Nephron progenitor cell (in vitro differentiated cells): Measurements from ENCODE around the gene CAMTA2.

Source experiments
- DNase-seq: peaks from one replicate; pipeline ENCODE4 v3.0.0; 2021
- H3K27ac Mint-ChIP-seq: 2 replicates; pipeline ENCODE4 v1.8.0; 2021; ENCODE audit warnings: mild to moderate bottlenecking, moderate library complexity, mixed read lengths
- H3K27me3 Mint-ChIP-seq: 2 replicates; pipeline ENCODE4 v1.8.0; 2021; ENCODE audit warnings: mild to moderate bottlenecking, low read depth, mixed read lengths; ENCODE audit not compliant: poor library complexity
- H3K36me3 Mint-ChIP-seq: 2 replicates; pipeline ENCODE4 v1.8.0; 2021; ENCODE audit warnings: low read depth, mixed read lengths
- H3K4me1 Mint-ChIP-seq: 2 replicates; pipeline ENCODE4 v1.8.0; 2021; ENCODE audit warnings: mixed read lengths
- H3K4me3 Mint-ChIP-seq: 2 replicates; pipeline ENCODE4 v1.8.0; 2021; ENCODE audit warnings: mild to moderate bottlenecking, moderate library complexity, mixed read lengths
- H3K9me3 Mint-ChIP-seq: 2 replicates; pipeline ENCODE4 v1.8.0; 2021; ENCODE audit warnings: mild to moderate bottlenecking, moderate library complexity, mixed read lengths
- CTCF ChIP-seq: fragments of 200-600 bp; sonication (generic); IDR thresholded peaks from 2 replicates; pipeline ENCODE4 v1.5.0; 2021; ENCODE audit warnings: antibody characterized with exemption

CAMTA2 gene

GRCh38 chr17:5023588-5024147, 36.2 kb upstream of the CAMTA2 start:
- peaks cover 8% of the 10 kb centered on the region for H3K27me3 Mint-ChIP-seq
- no peak for TF ChIP-seq CTCF
- H3K4me1 Mint-ChIP-seq: peaks cover 15% of the 10 kb centered on the region
- H3K4me3 Mint-ChIP-seq: no peak overlapping the region
- H3K27ac Mint-ChIP-seq: peak overlapping the region; percentile 34
- H3K9me3 Mint-ChIP-seq: no peaks in the 10 kb centered on the region
- H3K36me3 Mint-ChIP-seq: peaks cover 37% of the 10 kb centered on the region
- DNase-seq: no peak

GRCh38 chr17:5022171-5022711, 34.8 kb upstream of the CAMTA2 start:
- no peak overlapping the region for H3K27ac Mint-ChIP-seq

GRCh38 chr17:5020502-5021023, 33.1 kb upstream of the CAMTA2 start:
- Mint-ChIP-seq H3K36me3 (peaks cover 38% of the 10 kb centered on the region), H3K9me3 (no peaks in the 10 kb centered on the region), H3K4me1 (peaks cover 5% of the 10 kb centered on the region), H3K4me3 (no peak overlapping the region), H3K27me3 (no peaks in the 10 kb centered on the region), H3K27ac (no peak overlapping the region)
- no peak for TF ChIP-seq CTCF
- DNase-seq: no peak

More at GRCh38 chr17:5022171-5022711, 34.8 kb upstream of the CAMTA2 start:
- Mint-ChIP-seq H3K4me3 (no peak overlapping the region), H3K9me3 (no peaks in the 10 kb centered on the region), H3K36me3 (peaks cover 38% of the 10 kb centered on the region), H3K4me1 (peaks cover 10% of the 10 kb centered on the region), H3K27me3 (peaks cover 4% of the 10 kb centered on the region)
- DNase-seq: no peak
- no peak for TF ChIP-seq CTCF

GRCh38 chr17:5019475-5019956, 32.0 kb upstream of the CAMTA2 start:
- Mint-ChIP-seq H3K4me1 (peaks cover 5% of the 10 kb centered on the region), H3K27ac (peak overlapping the region; percentile 66), H3K27me3 (no peaks in the 10 kb centered on the region), H3K4me3 (no peak overlapping the region), H3K9me3 (no peaks in the 10 kb centered on the region), H3K36me3 (peaks cover 33% of the 10 kb centered on the region)
- no peak for TF ChIP-seq CTCF
- DNase-seq: no peak

GRCh38 chr17:5014357-5014756, 26.9 kb upstream of the CAMTA2 start:
- no peak for DNase-seq
- Mint-ChIP-seq H3K27me3 (no peaks in the 10 kb centered on the region), H3K27ac (no peak overlapping the region), H3K36me3 (peaks cover 35% of the 10 kb centered on the region), H3K4me3 (no peak overlapping the region), H3K4me1 (no peaks in the 10 kb centered on the region), H3K9me3 (no peaks in the 10 kb centered on the region)
- no peak for TF ChIP-seq CTCF

- Mint-ChIP-seq H3K36me3 (peaks cover 52% of the 10 kb centered on the region), H3K27me3 (no peaks in the 10 kb centered on the region), H3K27ac (peak overlapping the region; percentile 78), H3K4me3 (no peak overlapping the region), H3K9me3 (no peaks in the 10 kb centered on the region), H3K4me1 (no peaks in the 10 kb centered on the region)
- no peak for TF ChIP-seq CTCF
- no peak for DNase-seq
Observed at GRCh38 chr17:5011928-5012327, 24.5 kb upstream of the CAMTA2 start.
